Measurements from ENCODE around the gene DNAJC5G.

DNAJC5G gene

DNA sequence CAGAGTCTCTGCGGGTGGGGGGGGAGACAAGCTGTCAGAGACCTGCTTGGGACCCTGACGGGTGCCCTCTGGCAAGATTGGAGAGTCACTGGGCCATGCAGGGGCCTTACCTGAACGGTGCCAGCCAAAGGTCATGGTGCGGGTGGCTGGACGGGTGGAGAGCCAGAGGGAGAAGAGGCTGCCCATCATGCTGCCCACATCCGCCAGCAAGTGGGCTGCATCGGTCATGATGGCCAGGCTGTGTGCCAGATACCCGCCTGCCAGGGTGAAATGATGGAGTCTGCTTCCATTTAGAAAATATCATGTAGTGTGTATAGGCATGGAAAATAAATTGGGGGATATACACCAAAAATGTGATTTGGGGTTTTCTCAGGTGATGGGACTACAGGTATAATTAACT, 17.2 kb upstream of the DNAJC5G start:
- Histone ChIP-seq H3K18ac (ENCODE audit: low read length) (no peak overlapping the region), H3K79me1 (ENCODE audit: low read depth, low read length) (no peaks in the 10 kb centered on the region), H3K9ac (ENCODE audit: low read depth, low read length, poor library complexity) (no peak overlapping the region), H3K14ac (ENCODE audit: low read length) (peak overlapping the region; percentile 67), H3K36me3 (replicated peaks in 1 of 2; ENCODE audit: control insufficient read depth in 2 of 2, insufficient read depth in 2 of 2, low read length in 2 of 2) (no peaks in the 10 kb centered on the region), H4K8ac (ENCODE audit: low read depth, low read length) (no peak overlapping the region), H3K4me3 (ENCODE audit: low read length in 2 of 2) (no peak overlapping the region), H2AFZ (ENCODE audit: low read length) (no peak overlapping the region), H3K4ac (ENCODE audit: low read length) (no peak overlapping the region), H4K91ac (ENCODE audit: low read depth, low read length, poor library complexity) (no peak overlapping the region), H3K27ac (replicated peaks; ENCODE audit: low read length) (no peak overlapping the region), H3K4me2 (ENCODE audit: insufficient read depth, low read length, poor library complexity, severe bottlenecking) (no peak overlapping the region), H3K23ac (ENCODE audit: low read depth, low read length, poor library complexity) (peak overlapping the region; percentile 17), H2BK5ac (ENCODE audit: low read length) (no peak overlapping the region), H3K27me3 (ENCODE audit: control insufficient read depth in 3 of 3, insufficient read depth in 3 of 3, low read depth in 1 of 3, low read length in 3 of 3) (peaks cover 14 to 89% (median 35%) of the 10 kb centered on the region in 3 experiments), H3K9me3 (replicated peaks in 1 of 2; ENCODE audit: control insufficient read depth in 2 of 2, insufficient read depth in 1 of 2, low read depth in 1 of 2, low read length in 2 of 2) (no peaks in the 10 kb centered on the region), H2BK12ac (ENCODE audit: low read length) (no peak overlapping the region), H2BK15ac (ENCODE audit: low read length) (peak overlapping the region; percentile 8), H2BK120ac (ENCODE audit: low read depth, low read length) (no peak overlapping the region), H3K4me1 (ENCODE audit: control insufficient read depth in 2 of 2, insufficient read depth in 1 of 2, low read depth in 1 of 2, low read length in 2 of 2) (peaks cover 2 to 4% of the 10 kb centered on the region in 2 donors), H2AK5ac (ENCODE audit: low read depth, low read length) (no peak overlapping the region)
- DNase-seq (ENCODE audit: low spot score) = no peak
- no CpG with 5 or more reads among the region's 8 CpGs for WGBS, 2 donors (ENCODE audit: extremely low coverage in 2 of 2, insufficient read length in 2 of 2, insufficient replicate concordance in 1 of 2)

DNA sequence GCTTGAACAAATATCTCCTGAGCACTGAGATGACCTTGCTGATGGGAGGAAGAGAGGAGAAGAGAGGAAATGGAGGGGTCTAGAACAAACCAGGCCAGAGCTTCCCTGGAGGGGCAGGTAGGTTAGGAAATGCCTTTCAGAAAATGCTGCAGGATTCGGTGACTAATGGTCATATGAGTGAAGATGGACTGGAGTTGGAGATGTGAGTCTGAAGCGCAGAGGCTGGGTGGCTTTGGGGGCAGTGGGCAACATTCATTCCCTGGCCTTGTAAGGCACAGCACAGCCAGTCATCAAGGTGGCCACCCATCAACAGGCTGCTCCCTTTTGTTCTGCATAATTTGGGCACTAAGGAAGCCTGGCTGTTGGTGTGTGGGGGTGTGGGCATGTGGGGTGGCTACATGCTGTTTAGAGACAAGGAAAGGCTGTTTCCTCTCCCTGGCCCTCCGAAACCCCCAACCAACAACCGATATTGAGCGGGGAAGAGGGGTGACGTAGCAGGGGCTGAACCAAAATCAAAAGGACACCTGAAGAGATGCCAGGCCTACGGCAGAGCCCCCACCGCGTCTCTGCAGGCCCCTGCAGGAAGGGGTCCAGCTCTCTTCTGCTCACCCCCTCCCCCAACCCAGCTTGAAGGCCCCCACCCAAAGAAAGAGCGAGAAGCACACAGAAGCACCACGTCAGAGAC, 13.8 kb upstream of the DNAJC5G start:
- Histone ChIP-seq H3K4me3 (ENCODE audit: low read length in 2 of 2) (no peak overlapping the region), H3K36me3 (replicated peaks in 1 of 2; ENCODE audit: control insufficient read depth in 2 of 2, insufficient read depth in 2 of 2, low read length in 2 of 2) (no peaks in the 10 kb centered on the region), H2AK5ac (ENCODE audit: low read depth, low read length) (peak overlapping the region; percentile 13), H2AFZ (ENCODE audit: low read length) (peak overlapping the region; percentile 85), H3K4me1 (ENCODE audit: control insufficient read depth in 2 of 2, insufficient read depth in 1 of 2, low read depth in 1 of 2, low read length in 2 of 2) (peaks cover 0 to 3% of the 10 kb centered on the region in 2 donors), H4K8ac (ENCODE audit: low read depth, low read length) (no peak overlapping the region), H2BK120ac (ENCODE audit: low read depth, low read length) (peak overlapping the region; percentile 43), H3K23ac (ENCODE audit: low read depth, low read length, poor library complexity) (peak overlapping the region; percentile 69), H2BK12ac (ENCODE audit: low read length) (no peak overlapping the region), H3K14ac (ENCODE audit: low read length) (no peak overlapping the region), H3K9ac (ENCODE audit: low read depth, low read length, poor library complexity) (no peak overlapping the region), H3K79me1 (ENCODE audit: low read depth, low read length) (no peaks in the 10 kb centered on the region), H3K27me3 (ENCODE audit: control insufficient read depth in 3 of 3, insufficient read depth in 3 of 3, low read depth in 1 of 3, low read length in 3 of 3) (peaks cover 38 to 98% (median 62%) of the 10 kb centered on the region in 3 experiments), H2BK15ac (ENCODE audit: low read length) (peak overlapping the region; percentile 38), H3K27ac (replicated peaks; ENCODE audit: low read length) (no peak overlapping the region), H3K18ac (ENCODE audit: low read length) (peak overlapping the region; percentile 7), H3K9me3 (replicated peaks in 1 of 2; ENCODE audit: control insufficient read depth in 2 of 2, insufficient read depth in 1 of 2, low read depth in 1 of 2, low read length in 2 of 2) (peaks cover 0 to 2% of the 10 kb centered on the region in 2 donors), H4K91ac (ENCODE audit: low read depth, low read length, poor library complexity) (no peak overlapping the region), H3K4me2 (ENCODE audit: insufficient read depth, low read length, poor library complexity, severe bottlenecking) (no peak overlapping the region), H3K4ac (ENCODE audit: low read length) (no peak overlapping the region), H2BK5ac (ENCODE audit: low read length) (no peak overlapping the region)
- WGBS, 2 donors (ENCODE audit: extremely low coverage in 2 of 2, insufficient read length in 2 of 2, insufficient replicate concordance in 1 of 2) = no CpG with 5 or more reads among the region's 11 CpGs
- DNase-seq (ENCODE audit: low spot score) = no peak

DNA sequence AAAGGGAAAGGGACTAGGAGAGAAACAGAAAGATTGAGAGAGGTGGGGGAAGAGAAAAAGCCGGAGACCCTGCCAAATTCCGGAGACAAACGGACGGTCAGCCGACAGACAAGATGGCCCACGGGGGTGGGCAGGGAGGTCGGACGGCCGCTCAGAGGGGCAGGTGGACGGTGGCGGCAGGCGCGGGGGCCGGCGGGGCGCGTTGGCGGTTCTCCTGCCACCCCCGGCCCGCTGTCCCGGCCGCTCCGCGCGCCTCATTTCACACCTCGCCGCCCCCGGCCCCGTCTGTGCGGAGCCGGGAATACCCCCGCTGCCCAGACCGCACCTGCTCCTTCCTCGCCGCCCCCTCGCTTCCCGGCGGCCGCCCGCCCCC, 13.3 kb upstream of the DNAJC5G start:
- H2BK120ac ChIP-seq (ENCODE audit: low read depth, low read length) = peak overlapping the region; percentile 43
- no peak overlapping the region for H4K8ac ChIP-seq (ENCODE audit: low read depth, low read length)

DNA sequence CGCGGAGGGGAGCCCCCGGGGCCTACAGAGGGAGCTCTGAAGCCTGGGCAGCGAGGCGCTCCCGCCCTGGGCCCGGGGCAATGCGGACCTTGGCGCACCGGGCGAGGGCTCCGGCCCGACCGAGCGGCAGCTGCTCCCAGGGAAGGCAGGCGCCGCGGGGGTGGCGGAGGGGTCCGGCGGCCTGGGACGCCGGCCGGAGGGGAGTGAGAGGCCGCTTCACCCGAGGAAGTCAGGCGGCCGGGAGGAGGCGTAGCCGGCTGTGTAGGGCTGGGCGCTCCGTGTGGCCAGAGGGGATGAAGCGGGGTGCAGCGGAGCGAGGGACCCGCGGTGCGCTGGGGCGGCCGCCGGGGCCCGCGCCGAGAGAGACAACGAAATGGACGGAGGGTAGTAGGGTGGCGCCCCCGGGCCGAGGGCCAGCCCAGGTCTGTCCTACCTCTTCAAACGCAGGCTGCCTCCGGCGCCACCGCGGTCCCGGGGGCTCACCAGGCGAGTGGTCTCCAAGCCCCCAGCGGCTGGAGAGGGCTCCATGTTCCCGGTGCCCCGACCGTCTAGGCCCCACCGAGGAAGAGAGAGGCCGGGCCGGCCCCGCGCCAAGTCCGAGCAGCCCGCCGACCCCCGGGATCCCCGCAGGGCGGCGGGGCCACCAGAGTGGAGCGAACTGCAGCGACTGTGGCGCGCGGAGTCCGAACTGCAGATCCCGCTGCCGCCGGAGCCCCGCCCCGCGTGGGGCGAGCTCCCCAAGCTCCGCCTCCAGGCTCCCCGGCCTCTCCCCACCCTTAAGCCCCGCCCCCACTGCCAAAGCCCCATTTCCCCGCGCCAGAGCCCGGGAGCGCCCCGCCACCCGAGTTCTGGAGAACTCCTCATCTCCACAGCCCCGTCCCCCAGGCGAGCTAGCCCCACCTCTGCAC, 12.6 kb upstream of the DNAJC5G start, which contains the start of gene SLC30A3:
Gene SLC30A3, minus strand, starts transcription at position 669 of the 908 bp plus-strand sequence. Its CDS starts 141 bp downstream, at position 528.
- WGBS, 2 donors (ENCODE audit: extremely low coverage in 2 of 2, insufficient read length in 2 of 2, insufficient replicate concordance in 1 of 2) = no CpG with 5 or more reads among the region's 96 CpGs
- Histone ChIP-seq H3K4me3 (ENCODE audit: low read length in 2 of 2) (peak within 1 kb of the TSS; percentile 23 to 80), H3K36me3 (replicated peaks in 1 of 2; ENCODE audit: control insufficient read depth in 2 of 2, insufficient read depth in 2 of 2, low read length in 2 of 2) (no peaks in the 10 kb centered on the region), H3K23ac (ENCODE audit: low read depth, low read length, poor library complexity) (peak within 1 kb of the TSS; percentile 69), H3K4me2 (ENCODE audit: insufficient read depth, low read length, poor library complexity, severe bottlenecking) (peak within 1 kb of the TSS; percentile 87), H3K9ac (ENCODE audit: low read depth, low read length, poor library complexity) (peak within 1 kb of the TSS; percentile 78), H3K18ac (ENCODE audit: low read length) (peak within 1 kb of the TSS; percentile 87), H4K8ac (ENCODE audit: low read depth, low read length) (no peak within 1 kb of the TSS), H3K27me3 (ENCODE audit: control insufficient read depth in 3 of 3, insufficient read depth in 3 of 3, low read depth in 1 of 3, low read length in 3 of 3) (peaks cover 38 to 96% (median 62%) of the 10 kb centered on the region in 3 experiments), H3K4me1 (ENCODE audit: control insufficient read depth in 2 of 2, insufficient read depth in 1 of 2, low read depth in 1 of 2, low read length in 2 of 2) (peaks cover 0 to 3% of the 10 kb centered on the region in 2 donors), H2BK120ac (ENCODE audit: low read depth, low read length) (peak within 1 kb of the TSS; percentile 43), H3K9me3 (replicated peaks in 1 of 2; ENCODE audit: control insufficient read depth in 2 of 2, insufficient read depth in 1 of 2, low read depth in 1 of 2, low read length in 2 of 2) (peaks cover 0 to 2% of the 10 kb centered on the region in 2 donors), H3K27ac (replicated peaks; ENCODE audit: low read length) (no peak within 1 kb of the TSS), H2BK5ac (ENCODE audit: low read length) (peak within 1 kb of the TSS; percentile 62), H3K79me1 (ENCODE audit: low read depth, low read length) (no peaks in the 10 kb centered on the region), H2BK15ac (ENCODE audit: low read length) (peak within 1 kb of the TSS; percentile 38), H3K4ac (ENCODE audit: low read length) (no peak within 1 kb of the TSS), H2AFZ (ENCODE audit: low read length) (peak within 1 kb of the TSS; percentile 85), H2BK12ac (ENCODE audit: low read length) (no peak within 1 kb of the TSS), H3K14ac (ENCODE audit: low read length) (peak within 1 kb of the TSS; percentile 47), H4K91ac (ENCODE audit: low read depth, low read length, poor library complexity) (no peak within 1 kb of the TSS), H2AK5ac (ENCODE audit: low read depth, low read length) (peak within 1 kb of the TSS; percentile 63)
- DNase-seq (ENCODE audit: low spot score) = peak; percentile 37

More for the DNA sequence above, 13.3 kb upstream of the DNAJC5G start:
- no peak overlapping the region for H3K4ac ChIP-seq (ENCODE audit: low read length)
- DNase-seq (ENCODE audit: low spot score) = no peak
- peak overlapping the region; percentile 85 for H2AFZ ChIP-seq (ENCODE audit: low read length)
- no peaks in the 10 kb centered on the region for H3K79me1 ChIP-seq (ENCODE audit: low read depth, low read length)
- H3K14ac ChIP-seq (ENCODE audit: low read length) = no peak overlapping the region
- H3K23ac ChIP-seq (ENCODE audit: low read depth, low read length, poor library complexity) = peak overlapping the region; percentile 69
- no CpG with 5 or more reads among the region's 40 CpGs for WGBS, 2 donors (ENCODE audit: extremely low coverage in 2 of 2, insufficient read length in 2 of 2, insufficient replicate concordance in 1 of 2)
- H2BK12ac ChIP-seq (ENCODE audit: low read length) = no peak overlapping the region
- peak overlapping the region in 1 of 2 donors; percentile 80 for H3K4me3 ChIP-seq (ENCODE audit: low read length in 2 of 2)
- H3K9ac ChIP-seq (ENCODE audit: low read depth, low read length, poor library complexity) = no peak overlapping the region
- H3K36me3 ChIP-seq (replicated peaks in 1 of 2; ENCODE audit: control insufficient read depth in 2 of 2, insufficient read depth in 2 of 2, low read length in 2 of 2) = no peaks in the 10 kb centered on the region
- peaks cover 38 to 97% (median 62%) of the 10 kb centered on the region in 3 experiments for H3K27me3 ChIP-seq (ENCODE audit: control insufficient read depth in 3 of 3, insufficient read depth in 3 of 3, low read depth in 1 of 3, low read length in 3 of 3)
- H3K27ac ChIP-seq (replicated peaks; ENCODE audit: low read length) = no peak overlapping the region
- H3K9me3 ChIP-seq (replicated peaks in 1 of 2; ENCODE audit: control insufficient read depth in 2 of 2, insufficient read depth in 1 of 2, low read depth in 1 of 2, low read length in 2 of 2) = peaks cover 0 to 2% of the 10 kb centered on the region in 2 donors
- H2BK15ac ChIP-seq (ENCODE audit: low read length) = peak overlapping the region; percentile 38
- peak overlapping the region; percentile 87 for H3K4me2 ChIP-seq (ENCODE audit: insufficient read depth, low read length, poor library complexity, severe bottlenecking)
- no peak overlapping the region for H4K91ac ChIP-seq (ENCODE audit: low read depth, low read length, poor library complexity)
- no peak overlapping the region for H2AK5ac ChIP-seq (ENCODE audit: low read depth, low read length)
- H2BK5ac ChIP-seq (ENCODE audit: low read length) = no peak overlapping the region
- peak overlapping the region; percentile 46 for H3K18ac ChIP-seq (ENCODE audit: low read length)
- H3K4me1 ChIP-seq (ENCODE audit: control insufficient read depth in 2 of 2, insufficient read depth in 1 of 2, low read depth in 1 of 2, low read length in 2 of 2) = peaks cover 0 to 3% of the 10 kb centered on the region in 2 donors
